ENCODE results near the gene CKS2. TPM values are rescaled to one million over a fixed set of nuclear protein-coding genes. Genes with fewer than 3 reads are reported as not detected.
A peak's percentile ranks its signal among the peaks of the same experiment; 100 is the strongest.

The CKS2 gene
- total RNA-seq, 1 donor: 17.0 TPM

DNA sequence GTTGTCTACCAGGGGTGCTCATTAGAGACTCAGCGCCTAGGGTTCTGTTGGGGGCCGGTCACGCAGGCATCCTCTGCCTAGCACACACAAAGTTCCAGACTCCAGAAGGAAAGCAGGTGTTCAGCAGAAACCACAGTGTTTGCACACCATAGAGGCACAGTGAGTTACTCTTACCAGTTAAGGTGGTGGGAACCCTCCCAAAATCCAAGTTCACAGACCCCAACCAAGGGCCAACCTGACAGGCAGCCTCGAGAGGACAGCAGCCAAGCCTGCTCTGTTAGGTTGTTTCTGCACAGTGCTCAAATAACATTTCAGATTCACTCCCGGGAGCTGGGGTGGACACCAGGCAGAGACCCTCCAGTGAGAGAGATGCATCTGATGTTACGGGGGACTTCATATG, 43.5 kb downstream of the CKS2 start:
- Histone ChIP-seq H3K4me1 (ENCODE audit: insufficient read depth, low read length) (no peaks in the 10 kb centered on the region), H3K36me3 (ENCODE audit: insufficient read depth, low read length) (peaks cover 76% of the 10 kb centered on the region), H3K4me2 (ENCODE audit: insufficient read depth, low read length) (no peak overlapping the region), H4K20me1 (ENCODE audit: insufficient read depth, low read length) (peaks cover 4% of the 10 kb centered on the region), H3K79me2 (ENCODE audit: insufficient read depth, low read length) (peaks cover 2% of the 10 kb centered on the region), H3K9me3 (ENCODE audit: low read depth, low read length) (no peaks in the 10 kb centered on the region), H2AFZ (ENCODE audit: low read length) (no peak overlapping the region), H3K27me3 (ENCODE audit: insufficient read depth, low read length) (no peaks in the 10 kb centered on the region), H3K27ac (ENCODE audit: low read depth, low read length) (no peak overlapping the region), H3K4me3 (ENCODE audit: insufficient read depth, low read length) (no peak overlapping the region)
- no peak for DNase-seq (ENCODE audit: insufficient read length, low spot score, missing footprints)
- TF ChIP-seq, protein P1, sequence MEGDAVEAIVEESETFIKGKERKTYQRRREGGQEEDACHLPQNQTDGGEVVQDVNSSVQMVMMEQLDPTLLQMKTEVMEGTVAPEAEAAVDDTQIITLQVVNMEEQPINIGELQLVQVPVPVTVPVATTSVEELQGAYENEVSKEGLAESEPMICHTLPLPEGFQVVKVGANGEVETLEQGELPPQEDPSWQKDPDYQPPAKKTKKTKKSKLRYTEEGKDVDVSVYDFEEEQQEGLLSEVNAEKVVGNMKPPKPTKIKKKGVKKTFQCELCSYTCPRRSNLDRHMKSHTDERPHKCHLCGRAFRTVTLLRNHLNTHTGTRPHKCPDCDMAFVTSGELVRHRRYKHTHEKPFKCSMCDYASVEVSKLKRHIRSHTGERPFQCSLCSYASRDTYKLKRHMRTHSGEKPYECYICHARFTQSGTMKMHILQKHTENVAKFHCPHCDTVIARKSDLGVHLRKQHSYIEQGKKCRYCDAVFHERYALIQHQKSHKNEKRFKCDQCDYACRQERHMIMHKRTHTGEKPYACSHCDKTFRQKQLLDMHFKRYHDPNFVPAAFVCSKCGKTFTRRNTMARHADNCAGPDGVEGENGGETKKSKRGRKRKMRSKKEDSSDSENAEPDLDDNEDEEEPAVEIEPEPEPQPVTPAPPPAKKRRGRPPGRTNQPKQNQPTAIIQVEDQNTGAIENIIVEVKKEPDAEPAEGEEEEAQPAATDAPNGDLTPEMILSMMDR (IDR thresholded peaks at IDR 0.05; ENCODE audit: extremely low read depth, low read depth, low read length): no peak

DNA sequence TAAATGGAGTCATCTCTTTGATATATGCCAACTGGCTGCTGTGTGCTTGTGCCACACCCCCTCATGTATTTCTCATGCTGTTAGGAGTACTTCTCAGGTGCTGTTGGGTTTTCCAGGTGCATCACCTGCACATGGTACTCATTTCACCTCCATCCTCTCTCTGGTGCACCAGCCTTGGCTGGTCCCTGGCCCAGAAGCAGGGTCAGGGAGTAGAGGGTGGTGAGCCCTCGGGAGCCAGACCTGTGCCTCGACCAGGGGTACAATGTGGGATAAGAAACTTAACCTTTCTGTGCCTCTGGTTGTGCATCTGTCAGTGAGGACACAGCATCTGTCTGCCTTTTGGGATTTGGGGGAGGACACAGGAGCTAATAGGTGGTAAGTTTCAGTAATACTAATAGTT, 45.8 kb downstream of the CKS2 start:
- Histone ChIP-seq H3K79me2 (ENCODE audit: insufficient read depth, low read length) (peaks cover 2% of the 10 kb centered on the region), H2AFZ (ENCODE audit: low read length) (no peak overlapping the region), H3K4me3 (ENCODE audit: insufficient read depth, low read length) (no peak overlapping the region), H3K36me3 (ENCODE audit: insufficient read depth, low read length) (peaks cover 73% of the 10 kb centered on the region), H3K27ac (ENCODE audit: low read depth, low read length) (no peak overlapping the region), H3K4me1 (ENCODE audit: insufficient read depth, low read length) (no peaks in the 10 kb centered on the region), H3K9me3 (ENCODE audit: low read depth, low read length) (no peaks in the 10 kb centered on the region), H4K20me1 (ENCODE audit: insufficient read depth, low read length) (peaks cover 4% of the 10 kb centered on the region), H3K4me2 (ENCODE audit: insufficient read depth, low read length) (no peak overlapping the region), H3K27me3 (ENCODE audit: insufficient read depth, low read length) (no peaks in the 10 kb centered on the region)
- TF ChIP-seq, protein P1 (IDR thresholded peaks at IDR 0.05; ENCODE audit: extremely low read depth, low read depth, low read length): no peak
- peak; percentile 37 for DNase-seq (ENCODE audit: insufficient read length, low spot score, missing footprints)

DNA sequence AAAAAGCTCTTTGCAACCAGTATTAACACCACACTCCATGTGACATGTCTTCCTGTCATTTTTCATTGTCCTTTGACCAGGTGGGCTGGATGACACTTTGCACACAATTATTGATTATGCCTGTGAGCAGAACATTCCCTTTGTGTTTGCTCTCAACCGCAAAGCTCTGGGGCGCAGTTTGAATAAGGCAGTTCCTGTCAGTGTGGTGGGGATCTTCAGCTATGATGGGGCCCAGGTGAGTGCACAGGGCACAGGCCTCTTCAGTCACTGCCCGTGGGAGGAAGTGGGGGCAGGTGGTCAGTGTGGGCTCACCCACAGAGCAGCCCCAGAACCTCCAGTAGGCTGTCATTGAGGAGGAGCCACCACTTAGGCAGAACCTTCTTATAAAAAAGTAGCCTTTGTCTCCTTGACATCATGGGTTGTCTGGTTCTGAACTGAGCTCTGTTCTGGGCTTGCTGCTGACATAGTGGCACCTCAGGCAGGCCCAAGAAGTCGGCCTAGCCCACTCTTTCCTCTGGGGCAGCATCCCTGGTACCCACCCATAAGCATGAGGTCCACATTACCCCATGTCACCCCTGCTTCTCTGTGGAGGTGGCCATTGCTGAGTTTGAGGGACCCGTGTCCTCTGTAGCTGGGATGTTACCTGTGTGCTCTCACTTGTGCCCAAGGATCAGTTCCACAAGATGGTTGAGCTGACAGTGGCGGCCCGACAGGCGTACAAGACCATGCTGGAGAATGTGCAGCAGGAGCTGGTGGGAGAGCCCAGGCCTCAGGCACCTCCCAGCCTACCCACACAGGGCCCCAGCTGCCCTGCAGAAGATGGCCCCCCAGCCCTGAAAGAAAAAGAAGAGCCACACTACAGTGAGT, 46.6 kb downstream of the CKS2 start:
- Histone ChIP-seq H3K4me2 (ENCODE audit: insufficient read depth, low read length) (no peak overlapping the region), H3K27me3 (ENCODE audit: insufficient read depth, low read length) (no peaks in the 10 kb centered on the region), H4K20me1 (ENCODE audit: insufficient read depth, low read length) (peaks cover 4% of the 10 kb centered on the region), H3K27ac (ENCODE audit: low read depth, low read length) (no peak overlapping the region), H2AFZ (ENCODE audit: low read length) (no peak overlapping the region), H3K4me1 (ENCODE audit: insufficient read depth, low read length) (no peaks in the 10 kb centered on the region), H3K79me2 (ENCODE audit: insufficient read depth, low read length) (peaks cover 2% of the 10 kb centered on the region), H3K4me3 (ENCODE audit: insufficient read depth, low read length) (no peak overlapping the region), H3K36me3 (ENCODE audit: insufficient read depth, low read length) (peaks cover 69% of the 10 kb centered on the region), H3K9me3 (ENCODE audit: low read depth, low read length) (no peaks in the 10 kb centered on the region)
- DNase-seq (ENCODE audit: insufficient read length, low spot score, missing footprints): peak; percentile 52
- TF ChIP-seq, protein P1 (IDR thresholded peaks at IDR 0.05; ENCODE audit: extremely low read depth, low read depth, low read length): no peak

DNA sequence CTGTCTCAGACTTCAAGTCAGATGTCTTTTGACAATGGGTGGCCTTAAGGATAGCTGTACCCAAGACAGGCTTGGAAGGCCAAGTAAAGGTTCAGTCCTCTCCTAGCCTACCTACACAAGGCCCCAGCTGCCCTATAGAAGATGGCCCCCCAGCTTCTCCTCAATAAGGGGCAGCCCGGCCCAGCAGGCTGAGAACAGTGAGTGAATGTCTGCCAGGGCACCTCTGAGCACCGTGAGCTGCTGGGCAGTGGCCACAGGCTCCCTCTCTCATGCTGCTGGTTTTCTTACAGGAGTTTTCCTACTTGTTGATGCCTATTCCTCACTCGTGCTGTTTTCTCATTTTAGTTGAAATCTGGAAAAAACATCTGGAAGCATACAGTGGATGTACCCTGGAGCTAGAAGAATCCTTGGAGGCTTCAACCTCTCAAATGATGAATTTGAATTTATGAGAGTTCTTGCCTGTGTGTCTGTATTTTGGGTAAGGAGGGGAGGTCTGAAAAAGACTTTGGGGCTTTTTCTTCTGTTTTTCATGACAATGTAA, 47.5 kb downstream of the CKS2 start:
- no peaks in the 10 kb centered on the region for H3K79me2 ChIP-seq (ENCODE audit: insufficient read depth, low read length)

More for the DNA sequence above, 47.5 kb downstream of the CKS2 start:
- peak; percentile 36 for DNase-seq (ENCODE audit: insufficient read length, low spot score, missing footprints)
- peaks cover 4% of the 10 kb centered on the region for H4K20me1 ChIP-seq (ENCODE audit: insufficient read depth, low read length)
- H3K9me3 ChIP-seq (ENCODE audit: low read depth, low read length): no peaks in the 10 kb centered on the region
- TF ChIP-seq, protein P1 (IDR thresholded peaks at IDR 0.05; ENCODE audit: extremely low read depth, low read depth, low read length): no peak
- H3K36me3 ChIP-seq (ENCODE audit: insufficient read depth, low read length): peaks cover 65% of the 10 kb centered on the region
- no peak overlapping the region for H3K4me3 ChIP-seq (ENCODE audit: insufficient read depth, low read length)
- no peak overlapping the region for H3K27ac ChIP-seq (ENCODE audit: low read depth, low read length)
- H3K27me3 ChIP-seq (ENCODE audit: insufficient read depth, low read length): no peaks in the 10 kb centered on the region
- no peak overlapping the region for H3K4me2 ChIP-seq (ENCODE audit: insufficient read depth, low read length)
- no peaks in the 10 kb centered on the region for H3K4me1 ChIP-seq (ENCODE audit: insufficient read depth, low read length)
- no peak overlapping the region for H2AFZ ChIP-seq (ENCODE audit: low read length)
